Esophagus muscularis mucosa (tissue), 3 donors: ENCODE measurements around the gene TSPAN11.

Source experiments
- POLR2A ChIP-seq: fragments of 450-650 bp; IDR thresholded peaks from one replicate; pipeline ENCODE4 v1.6.1; 2017; ENCODE audit warnings: antibody characterized with exemption, moderate library complexity, mild to moderate bottlenecking, low read depth
- TF ChIP-seq, protein P1 (sequence below), 3 experiments: fragments of 200-600 bp in 2 of 3; fragments of 450-650 bp in 1 of 3; sonication (generic) in 2 of 3; IDR thresholded peaks; one replicate each; pipeline ENCODE4 v1.5.1; 2017 to 2019; ENCODE audit warnings: antibody characterized with exemption in 3 of 3, mild to moderate bottlenecking in 2 of 3, moderate library complexity in 1 of 3

DNA sequence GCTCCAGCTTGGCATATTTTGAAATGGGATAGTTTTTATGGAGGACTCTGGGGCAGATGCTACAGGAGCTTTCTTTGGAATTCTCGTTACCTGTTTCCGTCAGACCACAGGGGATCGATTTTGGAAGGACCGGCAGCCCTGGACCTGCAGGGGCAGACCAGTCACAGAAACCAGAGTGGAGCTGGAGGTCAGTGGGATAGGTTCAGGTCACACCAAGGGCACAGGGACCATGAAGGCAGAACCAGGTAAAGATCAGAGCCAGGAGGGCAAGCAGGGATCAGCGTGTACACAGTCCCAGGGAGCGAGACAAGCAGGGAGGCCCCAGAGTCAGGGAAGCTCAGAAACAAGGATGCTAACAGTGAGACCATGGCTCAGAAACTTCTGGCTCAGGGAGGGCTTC is 45.5 kb downstream of the TSPAN11 start:
- TF ChIP-seq, protein P1, sequence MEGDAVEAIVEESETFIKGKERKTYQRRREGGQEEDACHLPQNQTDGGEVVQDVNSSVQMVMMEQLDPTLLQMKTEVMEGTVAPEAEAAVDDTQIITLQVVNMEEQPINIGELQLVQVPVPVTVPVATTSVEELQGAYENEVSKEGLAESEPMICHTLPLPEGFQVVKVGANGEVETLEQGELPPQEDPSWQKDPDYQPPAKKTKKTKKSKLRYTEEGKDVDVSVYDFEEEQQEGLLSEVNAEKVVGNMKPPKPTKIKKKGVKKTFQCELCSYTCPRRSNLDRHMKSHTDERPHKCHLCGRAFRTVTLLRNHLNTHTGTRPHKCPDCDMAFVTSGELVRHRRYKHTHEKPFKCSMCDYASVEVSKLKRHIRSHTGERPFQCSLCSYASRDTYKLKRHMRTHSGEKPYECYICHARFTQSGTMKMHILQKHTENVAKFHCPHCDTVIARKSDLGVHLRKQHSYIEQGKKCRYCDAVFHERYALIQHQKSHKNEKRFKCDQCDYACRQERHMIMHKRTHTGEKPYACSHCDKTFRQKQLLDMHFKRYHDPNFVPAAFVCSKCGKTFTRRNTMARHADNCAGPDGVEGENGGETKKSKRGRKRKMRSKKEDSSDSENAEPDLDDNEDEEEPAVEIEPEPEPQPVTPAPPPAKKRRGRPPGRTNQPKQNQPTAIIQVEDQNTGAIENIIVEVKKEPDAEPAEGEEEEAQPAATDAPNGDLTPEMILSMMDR (IDR thresholded peaks at IDR 0.05): no peak
- no peak for TF ChIP-seq POLR2A
